ENCODE results near the gene POU2F2.

POU2F2 gene

DNA sequence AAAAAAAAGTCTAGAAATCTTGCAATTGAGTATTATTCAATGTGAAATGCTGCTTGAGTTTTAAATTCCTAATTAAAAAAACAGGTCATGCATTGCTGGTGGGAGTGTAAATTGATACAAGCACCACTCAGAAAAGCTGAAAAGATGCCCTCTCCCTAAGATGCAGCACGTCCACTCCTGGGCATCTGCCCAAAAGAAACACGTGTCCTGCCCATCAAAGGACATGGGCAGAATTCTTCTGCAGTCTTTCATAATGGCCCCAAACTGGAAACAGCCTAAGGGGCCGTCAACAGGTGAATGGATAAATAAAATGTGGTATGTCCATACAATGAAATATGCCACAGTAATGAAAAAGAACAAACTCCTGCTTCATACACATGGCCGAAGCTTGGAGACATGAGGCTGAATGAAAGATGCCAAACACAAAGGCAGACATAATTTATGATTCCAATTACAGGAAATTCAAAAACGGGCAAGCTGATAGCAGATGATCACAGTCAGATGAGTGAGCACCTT lies 7.8 kb downstream of the POU2F2 start:
- Histone ChIP-seq H3K4me1 (ENCODE audit: control insufficient read depth in 2 of 2, insufficient read depth in 2 of 2, low read length in 2 of 2) (peaks cover 0 to 5% of the 10 kb centered on the region in 2 donors), H3K9me3 (ENCODE audit: control insufficient read depth in 2 of 2, low read length in 2 of 2) (no peaks in the 10 kb centered on the region), H3K36me3 (ENCODE audit: control insufficient read depth in 2 of 2, insufficient read depth in 2 of 2, low read length in 2 of 2) (no peaks in the 10 kb centered on the region), H3K4me3 (ENCODE audit: low read length in 2 of 2) (no peak overlapping the region), H3K27ac (ENCODE audit: low read depth in 2 of 2, low read length in 2 of 2) (no peak overlapping the region), H3K27me3 (ENCODE audit: control insufficient read depth in 2 of 2, insufficient read depth in 2 of 2, low read length in 2 of 2) (no peaks in the 10 kb centered on the region), H3K9ac (ENCODE audit: low read depth in 1 of 2, low read length in 2 of 2) (no peak overlapping the region)

DNA sequence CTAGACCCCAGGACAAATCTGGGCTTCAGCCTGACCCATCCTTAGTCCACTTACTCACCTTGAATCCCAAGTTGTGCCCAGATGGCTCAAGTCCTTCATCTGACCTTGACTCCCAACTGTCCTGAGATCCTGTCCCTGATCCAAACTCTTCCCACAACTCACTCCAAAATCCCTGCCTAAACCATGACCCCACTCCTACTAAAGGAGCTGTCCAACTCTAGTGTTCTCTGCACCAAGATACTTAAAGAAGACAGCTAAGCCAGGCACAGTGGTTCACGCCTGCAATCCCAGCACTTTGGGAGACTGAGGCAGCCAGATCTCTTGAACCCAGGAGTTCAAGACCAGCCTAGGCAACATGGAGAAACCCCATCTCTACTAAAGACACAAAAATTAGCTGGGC lies 8.5 kb downstream of the POU2F2 start:
- Histone ChIP-seq H3K27me3 (ENCODE audit: control insufficient read depth in 2 of 2, insufficient read depth in 2 of 2, low read length in 2 of 2) (no peaks in the 10 kb centered on the region), H3K36me3 (ENCODE audit: control insufficient read depth in 2 of 2, insufficient read depth in 2 of 2, low read length in 2 of 2) (no peaks in the 10 kb centered on the region), H3K4me1 (ENCODE audit: control insufficient read depth in 2 of 2, insufficient read depth in 2 of 2, low read length in 2 of 2) (peaks cover 0 to 5% of the 10 kb centered on the region in 2 donors), H3K9me3 (ENCODE audit: control insufficient read depth in 2 of 2, low read length in 2 of 2) (no peaks in the 10 kb centered on the region), H3K27ac (ENCODE audit: low read depth in 2 of 2, low read length in 2 of 2) (no peak overlapping the region), H3K9ac (ENCODE audit: low read depth in 1 of 2, low read length in 2 of 2) (no peak overlapping the region), H3K4me3 (ENCODE audit: low read length in 2 of 2) (no peak overlapping the region)

DNA sequence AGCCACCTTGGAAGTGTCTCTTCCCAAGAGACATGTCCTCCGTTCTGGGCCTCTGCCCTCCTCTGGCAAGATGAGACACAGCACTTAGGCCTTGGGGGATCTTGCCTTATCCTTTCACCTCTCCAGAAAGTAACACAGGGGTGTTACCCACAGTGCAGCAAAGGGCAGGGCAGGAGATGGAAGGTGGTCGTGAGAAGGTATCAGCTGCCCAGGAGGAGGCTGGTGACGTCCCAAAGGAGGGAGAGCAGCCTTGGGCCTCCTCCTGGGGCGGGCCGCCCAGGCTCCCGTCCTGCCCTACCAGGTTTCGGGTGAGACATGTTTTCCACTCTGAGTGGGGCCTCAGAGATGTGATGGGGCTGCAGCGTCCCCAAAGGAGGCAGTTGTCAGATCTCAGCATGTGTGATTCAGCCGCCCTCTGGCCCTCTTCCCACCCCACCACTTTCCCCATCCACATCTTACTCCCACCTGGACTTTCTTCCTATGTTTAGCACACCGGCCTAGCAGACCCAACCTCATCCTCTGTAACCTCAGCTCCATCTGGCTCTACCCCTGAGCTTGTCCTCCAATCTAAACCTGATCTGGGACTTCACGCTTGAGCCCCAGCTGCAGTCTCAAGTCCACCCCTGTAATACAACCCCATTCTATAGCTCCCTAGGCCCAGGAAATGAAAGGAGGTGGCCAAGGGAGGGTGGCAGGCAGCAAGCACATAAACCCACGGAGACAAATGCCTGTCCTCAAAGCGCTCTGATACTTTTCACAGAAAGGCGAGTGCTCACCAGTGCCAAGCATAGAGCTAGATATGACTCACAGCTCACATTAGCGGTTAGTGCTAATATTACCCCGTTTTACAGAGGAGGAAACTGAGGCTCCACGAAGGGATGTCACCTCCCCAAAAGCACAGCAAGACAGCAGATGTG lies 9.3 kb downstream of the POU2F2 start:
- Histone ChIP-seq H3K9ac (ENCODE audit: low read depth in 1 of 2, low read length in 2 of 2) (no peak overlapping the region), H3K27me3 (ENCODE audit: control insufficient read depth in 2 of 2, insufficient read depth in 2 of 2, low read length in 2 of 2) (no peaks in the 10 kb centered on the region), H3K27ac (ENCODE audit: low read depth in 2 of 2, low read length in 2 of 2) (peak overlapping the region; percentile 7 to 56), H3K36me3 (ENCODE audit: control insufficient read depth in 2 of 2, insufficient read depth in 2 of 2, low read length in 2 of 2) (no peaks in the 10 kb centered on the region), H3K9me3 (ENCODE audit: control insufficient read depth in 2 of 2, low read length in 2 of 2) (no peaks in the 10 kb centered on the region), H3K4me3 (ENCODE audit: low read length in 2 of 2) (no peak overlapping the region), H3K4me1 (ENCODE audit: control insufficient read depth in 2 of 2, insufficient read depth in 2 of 2, low read length in 2 of 2) (peaks cover 0 to 5% of the 10 kb centered on the region in 2 donors)

DNA sequence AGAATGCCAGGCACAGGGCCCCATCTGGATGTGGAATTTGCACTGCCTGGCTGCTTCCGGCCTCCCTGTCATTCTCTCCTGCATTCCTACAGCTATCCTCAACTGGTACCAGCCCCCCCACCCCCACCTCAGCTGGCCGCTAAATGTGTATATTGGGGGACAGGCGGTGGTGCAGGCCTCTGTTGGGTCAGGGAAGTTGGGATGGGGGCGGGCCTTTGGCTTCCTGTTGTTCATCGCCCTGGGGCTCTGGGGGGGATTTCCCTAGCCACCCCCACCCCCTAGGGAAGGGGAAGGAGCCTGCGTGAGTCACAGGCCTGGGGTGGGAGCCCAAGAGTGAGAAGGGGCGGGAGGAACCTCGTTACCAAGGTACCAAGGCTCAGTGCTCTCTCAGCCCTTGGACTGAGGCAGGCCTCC lies 10.6 kb downstream of the POU2F2 start:
- Histone ChIP-seq H3K4me3 (ENCODE audit: low read length in 2 of 2) (no peak overlapping the region), H3K27ac (ENCODE audit: low read depth in 2 of 2, low read length in 2 of 2) (peak overlapping the region; percentile 33 to 56), H3K36me3 (ENCODE audit: control insufficient read depth in 2 of 2, insufficient read depth in 2 of 2, low read length in 2 of 2) (no peaks in the 10 kb centered on the region), H3K9me3 (ENCODE audit: control insufficient read depth in 2 of 2, low read length in 2 of 2) (no peaks in the 10 kb centered on the region), H3K9ac (ENCODE audit: low read depth in 1 of 2, low read length in 2 of 2) (no peak overlapping the region), H3K4me1 (ENCODE audit: control insufficient read depth in 2 of 2, insufficient read depth in 2 of 2, low read length in 2 of 2) (peaks cover 0 to 5% of the 10 kb centered on the region in 2 donors), H3K27me3 (ENCODE audit: control insufficient read depth in 2 of 2, insufficient read depth in 2 of 2, low read length in 2 of 2) (no peaks in the 10 kb centered on the region)

DNA sequence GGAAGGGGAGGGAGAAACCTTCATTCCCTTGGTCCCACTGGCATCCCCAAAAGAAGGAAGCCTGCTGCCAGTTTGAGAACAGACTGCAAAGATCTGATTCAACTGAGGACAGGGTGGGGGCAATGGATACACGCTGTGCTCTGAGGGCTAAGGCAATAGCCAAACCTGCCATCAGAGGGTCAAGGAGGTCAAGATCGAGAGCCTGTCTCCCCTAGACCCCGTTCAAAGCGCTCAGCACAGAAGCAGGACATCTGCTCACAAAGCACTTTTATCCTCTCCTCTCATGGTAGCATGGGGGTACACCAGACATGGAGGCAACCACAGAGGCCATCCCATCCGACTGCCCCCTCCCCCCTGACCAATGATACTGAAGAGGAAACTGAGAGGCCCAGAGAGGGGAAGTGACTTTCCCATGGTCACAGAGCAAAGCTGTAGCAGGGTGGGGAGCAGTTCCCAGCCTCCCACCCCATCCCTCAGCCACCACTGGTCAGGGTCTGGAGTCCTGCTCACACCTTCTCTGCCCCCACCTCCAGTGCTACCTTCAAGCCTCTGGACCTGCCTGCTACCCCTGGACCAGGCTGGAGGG lies 11.1 kb downstream of the POU2F2 start:
- Histone ChIP-seq H3K27me3 (ENCODE audit: control insufficient read depth in 2 of 2, insufficient read depth in 2 of 2, low read length in 2 of 2) (no peaks in the 10 kb centered on the region), H3K36me3 (ENCODE audit: control insufficient read depth in 2 of 2, insufficient read depth in 2 of 2, low read length in 2 of 2) (peaks cover 0 to 4% of the 10 kb centered on the region in 2 donors), H3K9ac (ENCODE audit: low read depth in 1 of 2, low read length in 2 of 2) (no peak overlapping the region), H3K4me3 (ENCODE audit: low read length in 2 of 2) (no peak overlapping the region), H3K9me3 (ENCODE audit: control insufficient read depth in 2 of 2, low read length in 2 of 2) (no peaks in the 10 kb centered on the region), H3K27ac (ENCODE audit: low read depth in 2 of 2, low read length in 2 of 2) (peak overlapping the region; percentile 33 to 56), H3K4me1 (ENCODE audit: control insufficient read depth in 2 of 2, insufficient read depth in 2 of 2, low read length in 2 of 2) (peaks cover 0 to 5% of the 10 kb centered on the region in 2 donors)

DNA sequence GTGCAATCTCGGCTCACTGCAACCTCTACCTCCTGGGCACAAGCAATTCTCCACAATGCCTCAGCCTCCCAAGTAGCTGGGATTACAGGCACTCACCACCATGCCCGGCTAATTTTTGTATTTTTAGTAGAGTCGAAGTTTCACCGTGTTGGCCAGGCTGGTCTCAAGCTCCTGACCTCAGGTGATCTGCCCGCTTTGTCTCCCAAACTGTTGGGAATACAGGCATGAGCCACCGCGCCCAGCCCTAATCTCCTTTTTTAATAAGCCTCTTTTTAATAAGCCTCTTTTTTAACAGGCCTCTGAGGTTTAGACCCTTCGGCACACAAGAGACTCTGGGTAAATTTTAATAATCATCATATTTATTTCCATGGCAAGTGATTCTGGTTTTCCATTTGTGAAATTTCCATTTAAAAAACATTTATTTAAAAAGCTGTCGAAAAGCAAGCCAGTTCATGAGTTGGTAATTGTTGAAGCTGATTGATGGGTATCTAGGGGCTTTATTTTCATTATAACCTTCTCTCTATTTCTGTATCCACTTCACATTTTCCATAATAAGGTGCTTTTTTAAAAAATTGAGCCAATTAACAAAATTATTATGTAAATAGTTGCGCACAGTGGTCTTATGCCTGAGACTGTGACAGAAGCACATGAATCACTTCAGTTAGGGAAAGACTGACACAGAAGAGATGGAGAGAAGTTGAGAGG lies 11.8 kb downstream of the POU2F2 start:
- Histone ChIP-seq H3K27me3 (ENCODE audit: control insufficient read depth in 2 of 2, insufficient read depth in 2 of 2, low read length in 2 of 2) (no peaks in the 10 kb centered on the region), H3K9ac (ENCODE audit: low read depth in 1 of 2, low read length in 2 of 2) (no peak overlapping the region), H3K4me1 (ENCODE audit: control insufficient read depth in 2 of 2, insufficient read depth in 2 of 2, low read length in 2 of 2) (peaks cover 0 to 5% of the 10 kb centered on the region in 2 donors), H3K4me3 (ENCODE audit: low read length in 2 of 2) (no peak overlapping the region), H3K27ac (ENCODE audit: low read depth in 2 of 2, low read length in 2 of 2) (no peak overlapping the region), H3K36me3 (ENCODE audit: control insufficient read depth in 2 of 2, insufficient read depth in 2 of 2, low read length in 2 of 2) (peaks cover 0 to 4% of the 10 kb centered on the region in 2 donors), H3K9me3 (ENCODE audit: control insufficient read depth in 2 of 2, low read length in 2 of 2) (no peaks in the 10 kb centered on the region)

DNA sequence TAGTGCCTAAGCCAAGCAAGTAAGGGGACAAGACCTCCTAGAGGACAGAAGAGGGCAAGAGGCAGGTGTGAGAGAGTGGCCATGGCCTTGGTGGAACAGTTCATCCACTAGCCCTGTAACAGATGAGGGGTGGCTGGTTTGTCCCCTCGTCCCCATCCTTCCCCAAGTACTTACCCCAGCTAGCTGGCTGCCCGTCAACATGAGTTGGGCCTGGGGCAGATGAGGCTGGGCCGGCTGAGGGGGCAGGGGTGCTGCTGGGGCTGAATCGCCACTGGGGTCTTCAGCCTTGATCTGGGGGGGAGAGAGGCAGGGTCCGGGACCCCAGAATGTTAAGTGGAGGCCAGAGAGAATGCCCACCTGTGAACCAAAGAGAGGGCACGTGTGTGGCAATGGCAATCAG lies 15.2 kb downstream of the POU2F2 start:
- no peaks in the 10 kb centered on the region for H3K9me3 ChIP-seq (ENCODE audit: control insufficient read depth in 2 of 2, low read length in 2 of 2)
- H3K4me1 ChIP-seq (ENCODE audit: control insufficient read depth in 2 of 2, insufficient read depth in 2 of 2, low read length in 2 of 2), result peaks cover 0 to 2% of the 10 kb centered on the region in 2 donors
- H3K4me3 ChIP-seq (ENCODE audit: low read length in 2 of 2), result no peak overlapping the region
- peaks cover 0 to 4% of the 10 kb centered on the region in 2 donors for H3K36me3 ChIP-seq (ENCODE audit: control insufficient read depth in 2 of 2, insufficient read depth in 2 of 2, low read length in 2 of 2)
- no peak overlapping the region for H3K27ac ChIP-seq (ENCODE audit: low read depth in 2 of 2, low read length in 2 of 2)
- H3K9ac ChIP-seq (ENCODE audit: low read depth in 1 of 2, low read length in 2 of 2), result no peak overlapping the region
- no peaks in the 10 kb centered on the region for H3K27me3 ChIP-seq (ENCODE audit: control insufficient read depth in 2 of 2, insufficient read depth in 2 of 2, low read length in 2 of 2)

DNA sequence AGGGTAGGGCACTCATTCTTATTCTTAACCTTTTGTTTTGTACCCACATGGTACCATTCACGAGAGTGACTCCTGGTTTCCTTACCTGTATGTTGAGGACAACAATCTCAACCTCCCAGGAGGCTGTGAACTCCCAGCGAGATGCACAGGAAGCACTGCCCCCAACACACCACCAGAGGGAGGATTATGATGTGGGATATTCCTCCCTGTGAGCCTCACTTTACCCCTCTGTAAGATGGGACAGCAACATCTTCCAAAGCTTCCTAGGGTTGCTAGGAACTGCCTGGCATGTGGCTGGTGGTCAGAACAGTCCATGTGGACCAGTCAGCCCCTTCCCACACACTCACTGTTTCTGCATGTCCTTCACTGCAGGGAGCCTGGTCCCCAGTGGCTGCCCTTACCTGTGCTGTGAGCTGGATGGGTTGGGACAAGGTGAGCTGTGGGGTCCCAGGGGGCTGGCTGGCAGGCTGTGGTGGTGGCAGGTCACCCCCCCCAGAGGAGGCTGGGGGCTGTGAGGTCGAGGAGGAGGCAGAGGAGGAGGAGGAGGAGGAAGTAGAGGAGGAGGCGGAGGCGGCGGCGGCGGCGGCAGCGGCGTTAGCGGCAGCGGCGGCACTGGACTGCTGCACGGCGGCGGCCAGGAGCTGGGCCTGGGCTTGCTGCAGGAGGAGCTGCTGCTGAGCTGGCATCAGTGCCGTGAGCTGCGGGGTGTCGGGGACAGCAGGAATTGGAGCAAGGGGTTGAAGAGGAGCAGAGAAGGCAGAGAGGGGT lies 15.8 kb downstream of the POU2F2 start:
- H3K27me3 ChIP-seq (ENCODE audit: control insufficient read depth in 2 of 2, insufficient read depth in 2 of 2, low read length in 2 of 2), result no peaks in the 10 kb centered on the region
- H3K36me3 ChIP-seq (ENCODE audit: control insufficient read depth in 2 of 2, insufficient read depth in 2 of 2, low read length in 2 of 2), result peaks cover 0 to 4% of the 10 kb centered on the region in 2 donors
- H3K4me1 ChIP-seq (ENCODE audit: control insufficient read depth in 2 of 2, insufficient read depth in 2 of 2, low read length in 2 of 2), result peaks cover 0 to 2% of the 10 kb centered on the region in 2 donors
- H3K9ac ChIP-seq (ENCODE audit: low read depth in 1 of 2, low read length in 2 of 2), result peak overlapping the region in 1 of 2 donors; percentile 14
- no peak overlapping the region for H3K4me3 ChIP-seq (ENCODE audit: low read length in 2 of 2)
- no peaks in the 10 kb centered on the region for H3K9me3 ChIP-seq (ENCODE audit: control insufficient read depth in 2 of 2, low read length in 2 of 2)
- H3K27ac ChIP-seq (ENCODE audit: low read depth in 2 of 2, low read length in 2 of 2), result no peak overlapping the region

DNA sequence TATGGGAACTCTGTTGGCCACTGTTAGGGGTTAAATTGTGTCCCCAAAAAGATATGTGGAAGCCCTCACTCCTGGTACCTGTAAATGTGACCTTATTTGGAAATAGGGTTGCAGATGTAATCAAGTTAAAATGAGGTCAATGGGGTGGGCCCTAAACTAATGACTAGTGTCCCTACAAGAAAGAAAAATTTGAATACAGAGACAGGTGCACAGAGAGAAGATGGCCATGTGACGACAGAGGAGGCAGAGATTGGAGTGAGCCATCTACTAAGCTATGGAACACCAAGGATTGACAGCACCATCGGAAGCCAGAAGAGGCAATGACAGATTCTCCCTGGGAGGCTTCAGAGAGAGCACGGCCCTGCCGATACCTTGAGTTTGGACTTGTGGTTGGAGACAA lies 16.5 kb downstream of the POU2F2 start:
- peaks cover 0 to 2% of the 10 kb centered on the region in 2 donors for H3K4me1 ChIP-seq (ENCODE audit: control insufficient read depth in 2 of 2, insufficient read depth in 2 of 2, low read length in 2 of 2)
- H3K9me3 ChIP-seq (ENCODE audit: control insufficient read depth in 2 of 2, low read length in 2 of 2), result no peaks in the 10 kb centered on the region
- no peaks in the 10 kb centered on the region for H3K27me3 ChIP-seq (ENCODE audit: control insufficient read depth in 2 of 2, insufficient read depth in 2 of 2, low read length in 2 of 2)
- H3K9ac ChIP-seq (ENCODE audit: low read depth in 1 of 2, low read length in 2 of 2), result no peak overlapping the region
- peaks cover 0 to 4% of the 10 kb centered on the region in 2 donors for H3K36me3 ChIP-seq (ENCODE audit: control insufficient read depth in 2 of 2, insufficient read depth in 2 of 2, low read length in 2 of 2)
- H3K27ac ChIP-seq (ENCODE audit: low read depth in 2 of 2, low read length in 2 of 2), result no peak overlapping the region
- no peak overlapping the region for H3K4me3 ChIP-seq (ENCODE audit: low read length in 2 of 2)

Measured in mucosa of rectum (tissue), 2 donors.